ENCODE results near the gene ABHD17B. TPM values are rescaled to one million over a fixed set of nuclear protein-coding genes. Genes with fewer than 3 reads are reported as not detected.

ABHD17B gene
- total and polyA plus RNA-seq, 4 donors = 5.2 to 17.7 (median 10.1) TPM

DNA sequence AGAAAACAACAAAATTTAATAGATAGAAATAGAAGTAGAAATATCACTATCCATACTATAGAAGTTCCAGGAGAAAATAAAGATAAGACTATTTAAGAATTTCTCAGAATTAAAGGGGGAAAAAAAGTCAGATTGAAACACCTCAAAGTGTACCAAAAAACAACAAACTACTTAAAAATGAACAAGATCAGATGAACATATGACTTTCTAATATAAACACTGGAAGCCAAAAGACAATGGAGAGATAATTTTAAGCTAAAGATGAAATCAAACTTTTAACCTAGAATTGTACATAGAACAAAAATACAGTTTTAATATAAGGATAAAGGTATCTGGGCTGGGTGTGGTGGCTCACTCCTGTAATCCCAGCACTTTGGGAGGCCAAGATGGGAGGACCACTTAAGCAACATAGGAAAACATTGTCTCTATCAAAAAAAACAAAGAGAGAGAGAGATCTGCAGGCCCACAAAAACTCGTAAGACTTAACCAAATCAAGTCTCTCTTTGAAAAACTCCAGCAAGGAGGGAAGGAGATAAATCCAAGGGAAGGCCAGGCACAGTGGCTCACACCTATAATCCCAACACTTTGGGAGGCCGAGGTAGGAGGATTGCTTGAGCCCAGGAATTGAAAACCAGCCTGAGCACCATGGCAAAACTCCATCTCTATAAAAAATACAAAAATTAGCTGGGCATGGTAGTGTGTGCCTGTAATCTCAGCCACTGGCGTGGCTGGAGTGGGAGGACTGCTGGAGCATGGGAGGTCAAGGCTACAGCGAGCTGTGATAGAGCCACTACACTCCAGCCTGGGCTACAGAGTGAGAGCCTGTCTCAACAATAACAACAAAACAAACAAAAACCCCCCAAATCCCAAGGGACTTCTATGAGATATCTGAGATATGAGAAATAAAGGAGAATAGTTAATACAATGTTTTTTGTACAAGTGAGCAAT is 32.4 kb downstream of the ABHD17B start:
- Histone ChIP-seq H3K27me3 (ENCODE audit: control insufficient read depth in 4 of 4, insufficient read depth in 4 of 4, low read length in 3 of 4) (no peaks in the 10 kb centered on the region), H3K9ac (ENCODE audit: low read depth in 1 of 2, low read length in 2 of 2) (no peak overlapping the region), H3K36me3 (ENCODE audit: control insufficient read depth in 4 of 4, insufficient read depth in 3 of 4, low read depth in 1 of 4, low read length in 3 of 4) (no peaks in the 10 kb centered on the region), H3K4me3 (ENCODE audit: low read depth in 1 of 3, low read length in 3 of 3) (no peak overlapping the region), H3K9me3 (ENCODE audit: control insufficient read depth in 4 of 4, low read length in 3 of 4) (peaks cover 0 to 6% (median under 1%) of the 10 kb centered on the region in 4 donors), H3K27ac (ENCODE audit: low read depth in 1 of 2, low read length in 2 of 2) (no peak overlapping the region), H3K4me1 (ENCODE audit: control insufficient read depth in 4 of 4, insufficient read depth in 4 of 4, low read length in 3 of 4) (peaks cover 0 to 7% (median under 1%) of the 10 kb centered on the region in 4 donors)
- WGBS = 97% methylated on average over 4 of the region's 4 CpGs
- DNase-seq (ENCODE audit: low spot score) = no peak
- TF ChIP-seq NR2F2 (IDR thresholded peaks at IDR 0.05) (no peak), FOXA2 (IDR thresholded peaks at IDR 0.05) (no peak), EGR1 (IDR thresholded peaks at IDR 0.05; ENCODE audit: low read depth in 2 of 2) (no peak), GABPA (IDR thresholded peaks at IDR 0.05 in 1 of 2, conservative IDR thresholded peaks at IDR 0.05 in 1 of 2) (no peak), RAD21 (IDR thresholded peaks at IDR 0.05) (no peak), JUND (IDR thresholded peaks at IDR 0.05) (no peak), HNF4A (conservative IDR thresholded peaks at IDR 0.05) (no peak), RXRA (IDR thresholded peaks at IDR 0.05) (no peak), HNF4G (IDR thresholded peaks at IDR 0.05) (no peak), TAF1 (conservative IDR thresholded peaks at IDR 0.05) (no peak)
- TF ChIP-seq, protein P1, sequence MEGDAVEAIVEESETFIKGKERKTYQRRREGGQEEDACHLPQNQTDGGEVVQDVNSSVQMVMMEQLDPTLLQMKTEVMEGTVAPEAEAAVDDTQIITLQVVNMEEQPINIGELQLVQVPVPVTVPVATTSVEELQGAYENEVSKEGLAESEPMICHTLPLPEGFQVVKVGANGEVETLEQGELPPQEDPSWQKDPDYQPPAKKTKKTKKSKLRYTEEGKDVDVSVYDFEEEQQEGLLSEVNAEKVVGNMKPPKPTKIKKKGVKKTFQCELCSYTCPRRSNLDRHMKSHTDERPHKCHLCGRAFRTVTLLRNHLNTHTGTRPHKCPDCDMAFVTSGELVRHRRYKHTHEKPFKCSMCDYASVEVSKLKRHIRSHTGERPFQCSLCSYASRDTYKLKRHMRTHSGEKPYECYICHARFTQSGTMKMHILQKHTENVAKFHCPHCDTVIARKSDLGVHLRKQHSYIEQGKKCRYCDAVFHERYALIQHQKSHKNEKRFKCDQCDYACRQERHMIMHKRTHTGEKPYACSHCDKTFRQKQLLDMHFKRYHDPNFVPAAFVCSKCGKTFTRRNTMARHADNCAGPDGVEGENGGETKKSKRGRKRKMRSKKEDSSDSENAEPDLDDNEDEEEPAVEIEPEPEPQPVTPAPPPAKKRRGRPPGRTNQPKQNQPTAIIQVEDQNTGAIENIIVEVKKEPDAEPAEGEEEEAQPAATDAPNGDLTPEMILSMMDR (IDR thresholded peaks at IDR 0.05; ENCODE audit: low read depth, low read length, missing input control) = no peak
- TF ChIP-seq, protein P2, sequence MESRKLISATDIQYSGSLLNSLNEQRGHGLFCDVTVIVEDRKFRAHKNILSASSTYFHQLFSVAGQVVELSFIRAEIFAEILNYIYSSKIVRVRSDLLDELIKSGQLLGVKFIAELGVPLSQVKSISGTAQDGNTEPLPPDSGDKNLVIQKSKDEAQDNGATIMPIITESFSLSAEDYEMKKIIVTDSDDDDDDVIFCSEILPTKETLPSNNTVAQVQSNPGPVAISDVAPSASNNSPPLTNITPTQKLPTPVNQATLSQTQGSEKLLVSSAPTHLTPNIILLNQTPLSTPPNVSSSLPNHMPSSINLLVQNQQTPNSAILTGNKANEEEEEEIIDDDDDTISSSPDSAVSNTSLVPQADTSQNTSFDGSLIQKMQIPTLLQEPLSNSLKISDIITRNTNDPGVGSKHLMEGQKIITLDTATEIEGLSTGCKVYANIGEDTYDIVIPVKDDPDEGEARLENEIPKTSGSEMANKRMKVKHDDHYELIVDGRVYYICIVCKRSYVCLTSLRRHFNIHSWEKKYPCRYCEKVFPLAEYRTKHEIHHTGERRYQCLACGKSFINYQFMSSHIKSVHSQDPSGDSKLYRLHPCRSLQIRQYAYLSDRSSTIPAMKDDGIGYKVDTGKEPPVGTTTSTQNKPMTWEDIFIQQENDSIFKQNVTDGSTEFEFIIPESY (IDR thresholded peaks at IDR 0.05) = no peak

DNA sequence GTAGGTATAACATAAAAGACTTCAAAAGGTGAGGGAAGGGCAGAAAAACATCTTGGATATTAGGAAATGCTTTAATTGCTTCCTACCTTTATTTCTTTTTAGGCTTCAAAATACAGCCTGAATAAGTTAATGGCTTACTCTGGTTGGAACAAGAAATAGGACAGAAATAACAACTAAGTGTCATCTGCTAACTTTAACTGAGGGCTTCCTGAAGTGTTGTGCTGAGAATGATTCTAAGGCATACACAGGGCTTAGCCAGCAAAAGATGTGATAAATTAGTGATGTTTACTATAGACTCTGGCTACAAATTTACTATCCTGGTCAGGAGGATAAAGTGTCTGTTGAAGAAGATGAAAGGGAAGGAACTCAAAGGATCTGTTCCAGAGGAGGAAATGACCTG is 34.2 kb downstream of the ABHD17B start:
- Histone ChIP-seq H3K9me3 (ENCODE audit: control insufficient read depth in 4 of 4, low read length in 3 of 4) (peaks cover 0 to 6% (median under 1%) of the 10 kb centered on the region in 4 donors), H3K27ac (ENCODE audit: low read depth in 1 of 2, low read length in 2 of 2) (no peak overlapping the region), H3K27me3 (ENCODE audit: control insufficient read depth in 4 of 4, insufficient read depth in 4 of 4, low read length in 3 of 4) (no peaks in the 10 kb centered on the region), H3K4me3 (ENCODE audit: low read depth in 1 of 3, low read length in 3 of 3) (no peak overlapping the region), H3K9ac (ENCODE audit: low read depth in 1 of 2, low read length in 2 of 2) (no peak overlapping the region), H3K4me1 (ENCODE audit: control insufficient read depth in 4 of 4, insufficient read depth in 4 of 4, low read length in 3 of 4) (peaks cover 0 to 7% (median under 1%) of the 10 kb centered on the region in 4 donors), H3K36me3 (ENCODE audit: control insufficient read depth in 4 of 4, insufficient read depth in 3 of 4, low read depth in 1 of 4, low read length in 3 of 4) (no peaks in the 10 kb centered on the region)
- no peak for DNase-seq (ENCODE audit: low spot score)
- TF ChIP-seq MAX (IDR thresholded peaks at IDR 0.05) (no peak), ATF3 (IDR thresholded peaks at IDR 0.05) (no peak), SP1 (IDR thresholded peaks at IDR 0.05) (no peak), RAD21 (IDR thresholded peaks at IDR 0.05) (no peak), NR2F2 (IDR thresholded peaks at IDR 0.05) (no peak), JUND (IDR thresholded peaks at IDR 0.05) (no peak), EGR1 (IDR thresholded peaks at IDR 0.05; ENCODE audit: low read depth in 2 of 2) (no peak), FOXA1 (IDR thresholded peaks at IDR 0.05) (no peak), HNF4A (conservative IDR thresholded peaks at IDR 0.05) (no peak), FOXA2 (IDR thresholded peaks at IDR 0.05) (no peak), HNF4G (IDR thresholded peaks at IDR 0.05) (no peak), RXRA (IDR thresholded peaks at IDR 0.05) (no peak), GABPA (IDR thresholded peaks at IDR 0.05 in 1 of 2, conservative IDR thresholded peaks at IDR 0.05 in 1 of 2) (no peak), TAF1 (conservative IDR thresholded peaks at IDR 0.05) (no peak)
- TF ChIP-seq, protein P2 (IDR thresholded peaks at IDR 0.05) = no peak
- TF ChIP-seq, protein P3, sequence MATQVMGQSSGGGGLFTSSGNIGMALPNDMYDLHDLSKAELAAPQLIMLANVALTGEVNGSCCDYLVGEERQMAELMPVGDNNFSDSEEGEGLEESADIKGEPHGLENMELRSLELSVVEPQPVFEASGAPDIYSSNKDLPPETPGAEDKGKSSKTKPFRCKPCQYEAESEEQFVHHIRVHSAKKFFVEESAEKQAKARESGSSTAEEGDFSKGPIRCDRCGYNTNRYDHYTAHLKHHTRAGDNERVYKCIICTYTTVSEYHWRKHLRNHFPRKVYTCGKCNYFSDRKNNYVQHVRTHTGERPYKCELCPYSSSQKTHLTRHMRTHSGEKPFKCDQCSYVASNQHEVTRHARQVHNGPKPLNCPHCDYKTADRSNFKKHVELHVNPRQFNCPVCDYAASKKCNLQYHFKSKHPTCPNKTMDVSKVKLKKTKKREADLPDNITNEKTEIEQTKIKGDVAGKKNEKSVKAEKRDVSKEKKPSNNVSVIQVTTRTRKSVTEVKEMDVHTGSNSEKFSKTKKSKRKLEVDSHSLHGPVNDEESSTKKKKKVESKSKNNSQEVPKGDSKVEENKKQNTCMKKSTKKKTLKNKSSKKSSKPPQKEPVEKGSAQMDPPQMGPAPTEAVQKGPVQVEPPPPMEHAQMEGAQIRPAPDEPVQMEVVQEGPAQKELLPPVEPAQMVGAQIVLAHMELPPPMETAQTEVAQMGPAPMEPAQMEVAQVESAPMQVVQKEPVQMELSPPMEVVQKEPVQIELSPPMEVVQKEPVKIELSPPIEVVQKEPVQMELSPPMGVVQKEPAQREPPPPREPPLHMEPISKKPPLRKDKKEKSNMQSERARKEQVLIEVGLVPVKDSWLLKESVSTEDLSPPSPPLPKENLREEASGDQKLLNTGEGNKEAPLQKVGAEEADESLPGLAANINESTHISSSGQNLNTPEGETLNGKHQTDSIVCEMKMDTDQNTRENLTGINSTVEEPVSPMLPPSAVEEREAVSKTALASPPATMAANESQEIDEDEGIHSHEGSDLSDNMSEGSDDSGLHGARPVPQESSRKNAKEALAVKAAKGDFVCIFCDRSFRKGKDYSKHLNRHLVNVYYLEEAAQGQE (IDR thresholded peaks at IDR 0.05) = no peak
- TF ChIP-seq, protein P1 (IDR thresholded peaks at IDR 0.05; ENCODE audit: low read depth, low read length, missing input control) = no peak
